Thyroid gland (tissue), 4 donors: ENCODE data around the gene RELA. TPM values are rescaled to one million over a fixed set of nuclear protein-coding genes. Genes with fewer than 3 reads are reported as not detected.
A peak's percentile ranks its signal among the peaks of the same experiment; 100 is the strongest.

Source experiments
- DNase-seq, 2 donors: peaks; one replicate each; pipeline ENCODE4 v3.0.0-alpha.2; 2019
- H3K27ac ChIP-seq, 3 donors: fragments of 200-600 bp; sonication (generic); 1 replicate in 2 of 3; 2 replicates in 1 of 3; pipeline ENCODE4 v1.5.1; 2016 to 2019; ENCODE audit warnings: mild to moderate bottlenecking in 1 of 3, moderate library complexity in 1 of 3
- H3K27me3 ChIP-seq: fragments of 200-600 bp; sonication (generic); one replicate; pipeline ENCODE4 v1.5.1; 2019
- H3K36me3 ChIP-seq, 2 donors: fragments of 200-600 bp; sonication (generic); one replicate each; pipeline ENCODE4 v1.5.1; 2016 to 2019
- H3K4me1 ChIP-seq, 2 donors: fragments of 200-600 bp; sonication (generic); one replicate each; pipeline ENCODE4 v1.5.1; 2017 to 2019
- H3K4me3 ChIP-seq, 3 donors: fragments of 200-600 bp; sonication (generic); replicated peaks in 1 of 3; 1 replicate in 2 of 3; 2 replicates in 1 of 3; pipeline ENCODE4 v1.5.1; 2016; ENCODE audit warnings: mild to moderate bottlenecking in 1 of 3
- H3K9me3 ChIP-seq: fragments of 200-600 bp; sonication (generic); one replicate; pipeline ENCODE4 v1.5.1; 2017
- POLR2A ChIP-seq, 2 donors: fragments of 450-650 bp; IDR thresholded peaks; one replicate each; pipeline ENCODE4 v1.6.1; 2017; ENCODE audit warnings: antibody characterized with exemption in 2 of 2, mild to moderate bottlenecking in 2 of 2, moderate library complexity in 1 of 2
- WGBS, 2 donors: methylation state at CpG; one replicate each; pipeline ENCODE4 v1.1.5; 2017; 5-methylcytosine and 5-hydroxymethylcytosine counted together
- intact Hi-C: fragments of 100-400 bp; cut with DNase I; formaldehyde crosslinking; loops from one replicate; pipeline ENCODE4 v1.15.1; 2023
- total RNA-seq, 4 donors: library from RNA; depleted of rRNA; stranded (reverse); fragments of >200 nt; gene quantifications; one replicate each; pipeline ENCODE4 v1.2.3, GENCODE V29; 2016
- TF ChIP-seq, protein P1 (sequence below), 6 experiments: fragments of 200-600 bp in 3 of 6; fragments of 450-650 bp in 3 of 6; sonication (generic) in 3 of 6; IDR thresholded peaks; one replicate each; pipeline ENCODE4 v1.5.1; 2016 to 2019; ENCODE audit warnings: antibody characterized with exemption in 6 of 6, mild to moderate bottlenecking in 2 of 6, inconsistent platforms in 1 of 6, moderate library complexity in 1 of 6

The RELA gene
- total RNA-seq, 4 donors from 2014 or later: 40.3 to 55.8 (median 48.7) TPM

DNA sequence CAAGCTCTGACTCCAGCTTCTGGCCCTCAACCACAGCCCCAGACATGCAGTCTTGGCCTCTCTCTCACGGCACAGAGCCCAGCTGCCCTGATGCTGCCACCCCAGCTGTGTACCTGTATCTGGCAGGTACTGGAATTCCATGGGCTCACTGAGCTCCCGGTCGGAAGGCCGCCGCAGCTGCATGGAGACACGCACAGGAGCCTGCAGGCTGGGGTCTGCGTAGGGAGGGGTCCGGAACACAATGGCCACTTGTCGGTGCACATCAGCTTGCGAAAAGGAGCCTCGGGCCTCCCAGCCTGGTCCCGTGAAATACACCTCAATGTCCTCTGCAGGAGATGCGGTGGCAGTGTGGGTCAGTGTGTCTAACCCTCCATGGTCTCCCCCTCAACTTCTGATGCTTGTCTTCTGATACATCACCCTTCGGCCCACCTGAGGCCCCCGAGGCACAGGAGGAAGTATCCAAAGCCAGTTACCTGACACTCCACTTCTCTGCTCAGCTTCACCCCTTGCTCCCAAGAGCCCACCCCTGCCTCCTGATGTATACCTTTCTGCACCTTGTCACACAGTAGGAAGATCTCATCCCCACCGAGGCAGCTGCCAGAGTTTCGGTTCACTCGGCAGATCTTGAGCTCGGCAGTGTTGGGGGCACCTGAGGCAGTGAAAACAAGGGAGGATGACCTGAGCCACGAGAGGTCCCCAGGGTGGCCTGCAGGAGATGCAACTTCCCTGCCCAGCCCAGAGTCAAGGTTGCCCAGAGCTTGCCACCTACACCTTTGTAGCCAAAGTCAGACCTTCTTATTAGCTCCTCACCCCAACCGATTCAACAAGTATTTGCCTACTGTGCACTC is 4.3 kb downstream of the RELA start:
- intact Hi-C loops: no loop called here
- Histone ChIP-seq H3K4me3 (no peak overlapping the region), H3K27me3 (no peaks in the 10 kb centered on the region), H3K36me3 (peaks cover 61 to 68% of the 10 kb centered on the region in 2 donors), H3K9me3 (no peaks in the 10 kb centered on the region), H3K4me1 (peaks cover 24 to 28% of the 10 kb centered on the region in 2 donors), H3K27ac (no peak overlapping the region)
- DNase-seq: no peak
- TF ChIP-seq, protein P1, sequence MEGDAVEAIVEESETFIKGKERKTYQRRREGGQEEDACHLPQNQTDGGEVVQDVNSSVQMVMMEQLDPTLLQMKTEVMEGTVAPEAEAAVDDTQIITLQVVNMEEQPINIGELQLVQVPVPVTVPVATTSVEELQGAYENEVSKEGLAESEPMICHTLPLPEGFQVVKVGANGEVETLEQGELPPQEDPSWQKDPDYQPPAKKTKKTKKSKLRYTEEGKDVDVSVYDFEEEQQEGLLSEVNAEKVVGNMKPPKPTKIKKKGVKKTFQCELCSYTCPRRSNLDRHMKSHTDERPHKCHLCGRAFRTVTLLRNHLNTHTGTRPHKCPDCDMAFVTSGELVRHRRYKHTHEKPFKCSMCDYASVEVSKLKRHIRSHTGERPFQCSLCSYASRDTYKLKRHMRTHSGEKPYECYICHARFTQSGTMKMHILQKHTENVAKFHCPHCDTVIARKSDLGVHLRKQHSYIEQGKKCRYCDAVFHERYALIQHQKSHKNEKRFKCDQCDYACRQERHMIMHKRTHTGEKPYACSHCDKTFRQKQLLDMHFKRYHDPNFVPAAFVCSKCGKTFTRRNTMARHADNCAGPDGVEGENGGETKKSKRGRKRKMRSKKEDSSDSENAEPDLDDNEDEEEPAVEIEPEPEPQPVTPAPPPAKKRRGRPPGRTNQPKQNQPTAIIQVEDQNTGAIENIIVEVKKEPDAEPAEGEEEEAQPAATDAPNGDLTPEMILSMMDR (IDR thresholded peaks at IDR 0.05): no peak
- no peak for TF ChIP-seq POLR2A (IDR thresholded peaks at IDR 0.05)
- 89 to 92% methylated on average over 11 to 13 of the region's 21 CpGs for WGBS, 2 donors

DNA sequence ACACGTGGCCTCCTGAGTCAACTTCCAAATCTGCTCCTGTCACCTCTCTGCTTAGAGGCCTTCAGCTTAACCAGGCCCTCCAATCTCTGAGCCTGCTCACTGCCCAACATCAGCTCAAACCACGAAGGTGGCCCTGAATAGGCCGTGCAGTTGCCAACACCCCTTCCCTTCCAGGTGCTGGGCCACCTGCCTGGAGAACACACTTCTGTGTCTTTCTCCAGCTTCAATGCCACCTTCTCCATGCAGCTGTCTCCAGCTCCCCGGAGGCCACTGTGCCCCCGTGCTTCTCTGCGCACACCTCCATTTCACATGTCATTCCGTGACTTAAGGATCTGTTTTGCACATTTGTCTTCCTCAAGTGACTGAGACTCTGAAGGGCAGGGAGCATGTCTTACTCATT is 5.3 kb downstream of the RELA start:
- intact Hi-C loops: no loop called here
- peaks cover 61 to 68% of the 10 kb centered on the region in 2 donors for H3K36me3 ChIP-seq
- H3K9me3 ChIP-seq: no peaks in the 10 kb centered on the region
- H3K4me1 ChIP-seq: peaks cover 29 to 34% of the 10 kb centered on the region in 2 donors
- H3K4me3 ChIP-seq: no peak overlapping the region
- no peak for TF ChIP-seq POLR2A (IDR thresholded peaks at IDR 0.05)
- TF ChIP-seq, protein P1 (IDR thresholded peaks at IDR 0.05): no peak
- H3K27me3 ChIP-seq: no peaks in the 10 kb centered on the region
- DNase-seq: no peak
- WGBS, 2 donors: 96 to 97% methylated on average over 7 of the region's 7 CpGs
- H3K27ac ChIP-seq: no peak overlapping the region

DNA sequence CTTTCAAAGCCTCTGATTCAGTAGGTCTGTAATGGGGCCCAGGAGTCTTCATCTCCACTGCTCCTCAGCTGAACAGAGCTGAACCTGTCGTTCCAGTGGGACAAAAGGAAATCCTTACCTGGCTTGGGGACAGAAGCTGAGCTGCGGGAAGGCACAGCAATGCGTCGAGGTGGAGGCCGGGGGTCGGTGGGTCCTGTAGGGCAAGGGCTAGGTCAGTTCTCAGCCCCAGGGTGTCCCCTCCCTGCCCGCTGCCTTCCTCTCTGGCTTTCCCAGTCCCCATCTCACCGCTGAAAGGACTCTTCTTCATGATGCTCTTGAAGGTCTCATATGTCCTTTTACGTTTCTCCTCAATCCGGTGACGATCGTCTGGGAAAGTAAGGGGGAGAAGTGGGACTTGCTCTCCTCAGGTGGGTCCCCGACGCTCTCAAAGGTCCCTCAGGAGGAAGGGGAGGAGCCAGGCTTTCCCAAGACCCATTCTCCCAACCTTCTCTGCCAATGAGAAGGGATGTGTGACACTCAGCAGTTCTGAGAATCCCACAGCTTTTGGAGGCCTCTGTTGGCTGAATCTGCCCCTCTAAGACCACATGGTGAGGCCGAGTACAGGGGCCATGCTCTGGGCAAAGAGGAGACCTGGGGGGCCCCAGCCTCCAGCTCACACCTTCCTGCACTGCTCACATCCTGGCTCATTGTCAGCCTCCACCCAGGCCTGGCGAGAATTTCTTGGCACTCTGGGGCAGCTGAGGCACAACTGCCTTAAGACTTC is 7.0 kb downstream of the RELA start:
- H3K4me1 ChIP-seq: peaks cover 25 to 38% of the 10 kb centered on the region in 2 donors
- TF ChIP-seq, protein P1 (IDR thresholded peaks at IDR 0.05): no peak
- no peak for TF ChIP-seq POLR2A (IDR thresholded peaks at IDR 0.05)
- H3K36me3 ChIP-seq: peaks cover 64 to 70% of the 10 kb centered on the region in 2 donors

DNA sequence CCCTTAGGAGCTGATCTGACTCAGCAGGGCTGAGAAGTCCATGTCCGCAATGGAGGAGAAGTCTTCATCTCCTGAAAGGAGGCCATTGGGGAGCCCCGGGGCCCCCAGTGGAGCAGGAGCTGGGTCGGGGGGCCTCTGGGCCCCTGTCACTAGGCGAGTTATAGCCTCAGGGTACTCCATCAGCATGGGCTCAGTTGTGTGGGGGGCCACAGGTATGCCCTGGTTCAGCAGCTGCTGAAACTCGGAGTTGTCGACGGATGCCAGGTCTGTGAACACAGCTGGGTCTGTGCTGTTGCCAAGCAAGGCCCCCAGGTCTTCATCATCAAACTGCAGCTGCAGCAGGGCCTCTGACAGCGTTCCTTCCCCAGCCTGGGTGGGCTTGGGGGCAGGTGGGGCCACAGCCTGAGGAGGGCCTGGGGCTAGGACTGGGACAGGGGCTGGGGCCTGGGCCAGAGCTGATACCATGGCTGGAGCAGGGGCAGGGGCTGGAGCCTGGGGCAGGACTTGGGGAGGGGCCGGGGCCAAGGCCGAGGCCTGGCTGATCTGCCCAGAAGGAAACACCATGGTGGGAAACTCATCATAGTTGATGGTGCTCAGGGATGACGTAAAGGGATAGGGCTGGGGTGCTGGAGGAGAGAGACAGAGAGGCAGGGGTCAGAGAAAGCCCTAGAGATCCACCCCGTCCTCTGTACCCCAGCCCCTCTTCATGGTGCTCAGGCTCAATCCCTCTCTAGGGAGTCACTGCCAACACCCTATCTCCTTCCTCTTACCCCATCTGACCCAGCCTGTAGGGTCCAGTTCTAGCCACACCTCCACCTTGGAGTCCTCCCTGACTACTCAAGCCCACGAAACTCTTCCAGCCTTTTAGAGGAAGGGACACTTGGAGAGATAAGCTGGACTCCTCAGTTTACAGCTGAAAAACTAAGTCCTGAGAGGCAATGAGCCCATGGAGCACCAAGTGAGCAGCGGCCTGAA is 8.1 kb downstream of the RELA start:
- no peak for DNase-seq
- 84 to 86% methylated on average over 14 of the region's 14 CpGs for WGBS, 2 donors
- TF ChIP-seq, protein P1 (IDR thresholded peaks at IDR 0.05): no peak
- TF ChIP-seq POLR2A (IDR thresholded peaks at IDR 0.05): no peak
- H3K27ac ChIP-seq: peak overlapping the region in 2 of 3 donors; percentile 84 to 97
- no peaks in the 10 kb centered on the region for H3K27me3 ChIP-seq
- peaks cover 25 to 38% of the 10 kb centered on the region in 2 donors for H3K4me1 ChIP-seq
- H3K9me3 ChIP-seq: no peaks in the 10 kb centered on the region
- intact Hi-C loops: loop anchor here (5.0 kb wide), 1 partner anchor 37 kb away; the partner anchor contains the start of gene PCNX3
- no peak overlapping the region for H3K4me3 ChIP-seq
- H3K36me3 ChIP-seq: peaks cover 64 to 69% of the 10 kb centered on the region in 2 donors

More for the DNA sequence above, 7.0 kb downstream of the RELA start:
- Histone ChIP-seq H3K27ac (no peak overlapping the region), H3K27me3 (no peaks in the 10 kb centered on the region), H3K4me3 (no peak overlapping the region), H3K9me3 (no peaks in the 10 kb centered on the region)
- 89 to 93% methylated on average over 16 of the region's 16 CpGs for WGBS, 2 donors
- intact Hi-C loops: no loop called here
- no peak for DNase-seq
